Measurements from ENCODE around the gene ID2.

DNA sequence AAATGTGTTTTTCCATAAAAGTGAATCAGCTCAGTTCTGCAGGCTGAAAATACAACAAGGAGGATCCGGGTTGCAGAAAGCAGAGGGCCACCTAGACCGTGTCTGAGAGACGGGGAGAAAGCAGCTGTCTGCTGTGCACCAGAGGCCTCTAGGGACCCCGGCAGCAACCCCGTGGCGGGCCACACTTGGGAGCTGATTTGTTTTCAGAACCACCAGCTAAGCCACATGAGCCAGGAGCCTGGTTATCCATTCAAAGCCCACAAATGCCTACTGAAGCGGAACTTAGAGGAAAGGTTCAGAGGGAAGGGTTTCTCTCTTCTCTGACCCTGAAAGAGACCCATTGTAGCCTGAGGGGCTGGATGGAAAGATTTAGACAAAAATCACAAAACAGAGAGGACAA lies 28.4 kb upstream of the ID2 start:
- TF ChIP-seq NFIC (IDR thresholded peaks at IDR 0.05) (no peak), YY1 (IDR thresholded peaks at IDR 0.05; ENCODE audit: low read depth) (no peak), CREB1 (IDR thresholded peaks at IDR 0.05; ENCODE audit: low read depth) (no peak), EP300 (IDR thresholded peaks at IDR 0.05; ENCODE audit: borderline replicate concordance) (no peak), TCF12 (IDR thresholded peaks at IDR 0.05; ENCODE audit: low read depth) (no peak), CEBPB (IDR thresholded peaks at IDR 0.05) (no peak), EGR1 (IDR thresholded peaks at IDR 0.05) (no peak), TAF1 (IDR thresholded peaks at IDR 0.05; ENCODE audit: low read depth) (no peak)
- TF ChIP-seq, protein P1, sequence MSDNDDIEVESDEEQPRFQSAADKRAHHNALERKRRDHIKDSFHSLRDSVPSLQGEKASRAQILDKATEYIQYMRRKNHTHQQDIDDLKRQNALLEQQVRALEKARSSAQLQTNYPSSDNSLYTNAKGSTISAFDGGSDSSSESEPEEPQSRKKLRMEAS (IDR thresholded peaks at IDR 0.05): no peak
- TF ChIP-seq, protein P2, sequence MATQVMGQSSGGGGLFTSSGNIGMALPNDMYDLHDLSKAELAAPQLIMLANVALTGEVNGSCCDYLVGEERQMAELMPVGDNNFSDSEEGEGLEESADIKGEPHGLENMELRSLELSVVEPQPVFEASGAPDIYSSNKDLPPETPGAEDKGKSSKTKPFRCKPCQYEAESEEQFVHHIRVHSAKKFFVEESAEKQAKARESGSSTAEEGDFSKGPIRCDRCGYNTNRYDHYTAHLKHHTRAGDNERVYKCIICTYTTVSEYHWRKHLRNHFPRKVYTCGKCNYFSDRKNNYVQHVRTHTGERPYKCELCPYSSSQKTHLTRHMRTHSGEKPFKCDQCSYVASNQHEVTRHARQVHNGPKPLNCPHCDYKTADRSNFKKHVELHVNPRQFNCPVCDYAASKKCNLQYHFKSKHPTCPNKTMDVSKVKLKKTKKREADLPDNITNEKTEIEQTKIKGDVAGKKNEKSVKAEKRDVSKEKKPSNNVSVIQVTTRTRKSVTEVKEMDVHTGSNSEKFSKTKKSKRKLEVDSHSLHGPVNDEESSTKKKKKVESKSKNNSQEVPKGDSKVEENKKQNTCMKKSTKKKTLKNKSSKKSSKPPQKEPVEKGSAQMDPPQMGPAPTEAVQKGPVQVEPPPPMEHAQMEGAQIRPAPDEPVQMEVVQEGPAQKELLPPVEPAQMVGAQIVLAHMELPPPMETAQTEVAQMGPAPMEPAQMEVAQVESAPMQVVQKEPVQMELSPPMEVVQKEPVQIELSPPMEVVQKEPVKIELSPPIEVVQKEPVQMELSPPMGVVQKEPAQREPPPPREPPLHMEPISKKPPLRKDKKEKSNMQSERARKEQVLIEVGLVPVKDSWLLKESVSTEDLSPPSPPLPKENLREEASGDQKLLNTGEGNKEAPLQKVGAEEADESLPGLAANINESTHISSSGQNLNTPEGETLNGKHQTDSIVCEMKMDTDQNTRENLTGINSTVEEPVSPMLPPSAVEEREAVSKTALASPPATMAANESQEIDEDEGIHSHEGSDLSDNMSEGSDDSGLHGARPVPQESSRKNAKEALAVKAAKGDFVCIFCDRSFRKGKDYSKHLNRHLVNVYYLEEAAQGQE (IDR thresholded peaks at IDR 0.05; ENCODE audit: low read depth): no peak
